CD4-positive, alpha-beta memory T cell (primary cell): ENCODE data around the gene FAM151A. TPM values are rescaled to one million over a fixed set of nuclear protein-coding genes. Genes with fewer than 3 reads are reported as not detected.

Experiments used
- CTCF ChIA-PET: fragments of 350-600 bp; sonication (Branson Sonifier 250); formaldehyde crosslinking; loops from one replicate; lab custom pipeline; 2021; ENCODE audit warnings: inconsistent platforms; ENCODE audit not compliant: partially characterized antibody; lab: Charles Lee
- POLR2A ChIA-PET: fragments of 350-600 bp; sonication (Branson Sonifier 250); formaldehyde crosslinking; loops from one replicate; lab custom pipeline; 2021; ENCODE audit not compliant: partially characterized antibody; lab: Charles Lee
- DNase-seq, 5 donors: peaks; one replicate each; pipeline versions ENCODE4 v3.0.0 to v3.0.0-alpha.2; 2020 to 2022; ENCODE audit warnings: mixed read lengths in 1 of 5
- H3K27ac ChIP-seq: one replicate; pipeline ENCODE4 v1.7.0; 2013; ENCODE audit warnings: low read depth, low read length
- H3K27me3 ChIP-seq: 2 replicates; pipeline ENCODE4 v1.7.0; 2013; ENCODE audit warnings: mild to moderate bottlenecking, low read length, moderate library complexity; ENCODE audit not compliant: insufficient read depth
- H3K36me3 ChIP-seq: 2 replicates; pipeline ENCODE4 v1.7.0; 2013; ENCODE audit warnings: mild to moderate bottlenecking, low read length, moderate library complexity; ENCODE audit not compliant: insufficient read depth
- H3K4me1 ChIP-seq: 2 replicates; pipeline ENCODE4 v1.7.0; 2013; ENCODE audit warnings: mild to moderate bottlenecking, low read length, moderate library complexity; ENCODE audit not compliant: insufficient read depth
- H3K4me3 ChIP-seq, 2 donors: one replicate each; pipeline ENCODE4 v1.7.0; 2013; ENCODE audit warnings: low read length in 2 of 2, mild to moderate bottlenecking in 1 of 2
- H3K9me3 ChIP-seq, 2 donors: one replicate each; pipeline ENCODE4 v1.7.0; 2013; ENCODE audit warnings: low read length in 2 of 2, control low read depth in 1 of 2; ENCODE audit not compliant: control insufficient read depth in 1 of 2
- H3K27ac Mint-ChIP-seq, 7 donors: one replicate each; pipeline ENCODE4 v1.8.0; 2020 to 2021; ENCODE audit warnings: mixed read lengths in 7 of 7, mild to moderate bottlenecking in 6 of 7, inconsistent platforms in 3 of 7, moderate library complexity in 3 of 7
- H3K27me3 Mint-ChIP-seq, 2 donors: one replicate each; pipeline ENCODE4 v1.8.0; 2020 to 2021; ENCODE audit warnings: mixed read lengths in 2 of 2
- H3K36me3 Mint-ChIP-seq, 2 donors: one replicate each; pipeline ENCODE4 v1.8.0; 2020 to 2021; ENCODE audit warnings: mixed read lengths in 2 of 2, inconsistent platforms in 1 of 2, mild to moderate bottlenecking in 1 of 2
- H3K4me1 Mint-ChIP-seq, 4 donors: one replicate each; pipeline ENCODE4 v1.8.0; 2020 to 2021; ENCODE audit warnings: mixed read lengths in 4 of 4, mild to moderate bottlenecking in 1 of 4
- H3K4me3 Mint-ChIP-seq, 8 donors: one replicate each; pipeline ENCODE4 v1.8.0; 2020 to 2021; ENCODE audit warnings: mixed read lengths in 8 of 8, mild to moderate bottlenecking in 7 of 8, moderate library complexity in 6 of 8, inconsistent platforms in 3 of 8
- H3K9me3 Mint-ChIP-seq, 8 donors: one replicate each; pipeline ENCODE4 v1.8.0; 2020 to 2021; ENCODE audit warnings: mixed read lengths in 8 of 8, mild to moderate bottlenecking in 5 of 8, inconsistent platforms in 3 of 8, moderate library complexity in 1 of 8
- intact Hi-C: fragments of 100-400 bp; cut with micrococcal nuclease; formaldehyde crosslinking; loops from one replicate; pipeline ENCODE4 v1.15.1; 2023
- polyA plus RNA-seq, 2 donors: library from polyadenylated mRNA; unstranded; fragments of 300-500 nt; fragmentation: Illumina TruSeq; gene quantifications; one replicate each; pipeline ENCODE4 v1.2.3, GENCODE V29; 2021
- total RNA-seq, 2 experiments: library from RNA; stranded (reverse); gene quantifications; one replicate each; pipeline ENCODE4 v1.2.3, GENCODE V29; 2021

Gene FAM151A
- total and polyA plus RNA-seq, 4 experiments from 2014 or later = not detected

GRCh38 chr1:54565113-54565501 is 58.2 kb downstream of the FAM151A start:
- H3K9me3 Mint-ChIP-seq = no peaks in the 10 kb centered on the region
- H3K36me3 ChIP-seq = no peaks in the 10 kb centered on the region
- intact Hi-C loops = no loop called here
- no peak overlapping the region for H3K4me3 Mint-ChIP-seq
- no peaks in the 10 kb centered on the region for H3K36me3 Mint-ChIP-seq
- POLR2A ChIA-PET = no interaction called here
- DNase-seq = no peak
- no peaks in the 10 kb centered on the region for H3K4me1 ChIP-seq
- H3K4me1 Mint-ChIP-seq = peaks cover 3 to 6% (median 5%) of the 10 kb centered on the region in 4 donors
- H3K27me3 Mint-ChIP-seq = peaks cover 0 to 1% of the 10 kb centered on the region in 2 donors
- H3K27me3 ChIP-seq = no peaks in the 10 kb centered on the region
- H3K27ac Mint-ChIP-seq = no peak overlapping the region
- CTCF ChIA-PET = no interaction called here
- H3K4me3 ChIP-seq = no peak overlapping the region
- no peaks in the 10 kb centered on the region for H3K9me3 ChIP-seq
- H3K27ac ChIP-seq = no peak overlapping the region

DNA sequence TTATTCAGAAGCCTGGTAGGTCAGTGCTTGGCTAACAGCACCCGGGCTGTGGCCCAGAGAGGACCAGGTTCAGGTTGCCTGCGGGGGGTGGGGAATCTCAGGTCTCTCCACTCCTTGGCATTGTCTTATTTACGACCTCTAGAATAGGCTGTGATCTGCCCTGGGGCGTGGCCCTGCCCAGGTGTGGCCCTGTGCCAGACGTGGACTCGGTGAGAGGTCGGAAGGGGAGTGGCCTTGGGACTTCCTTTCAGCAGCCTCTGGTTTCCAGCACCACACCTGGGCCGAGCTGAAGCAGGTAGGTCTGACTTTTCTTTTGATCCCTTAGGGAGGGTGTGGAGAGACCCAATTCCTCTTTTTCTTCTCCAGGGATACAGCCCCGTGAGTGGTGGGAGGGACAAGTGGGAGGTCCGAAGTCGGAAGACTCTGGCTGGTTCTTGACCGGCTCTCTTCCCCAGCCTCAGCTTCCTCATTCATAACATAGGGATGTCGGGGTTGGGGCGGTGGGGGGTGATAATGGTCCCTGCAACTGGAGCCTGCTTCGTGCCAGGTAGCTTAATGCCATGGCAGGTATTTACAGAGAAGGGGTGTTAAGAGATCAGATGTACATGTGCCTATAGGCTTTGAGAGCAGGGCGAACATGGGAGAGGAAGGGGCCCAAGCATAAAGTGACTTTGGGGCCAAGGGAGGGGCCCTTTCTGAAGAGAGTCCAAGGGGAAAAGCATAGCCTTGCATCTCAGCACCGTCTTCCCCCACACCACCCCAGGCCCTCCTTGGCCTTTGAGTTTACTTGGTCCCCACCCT is 58.8 kb downstream of the FAM151A start:
- no peaks in the 10 kb centered on the region for H3K36me3 ChIP-seq
- ChIA-PET CTCF (interaction anchor here (0.6 kb wide), 1 partner anchor 28 kb away, joined by 3 read pairs; no protein-coding TSS in a partner anchor), POLR2A (no interaction called here)
- no peak overlapping the region for H3K4me3 Mint-ChIP-seq
- H3K4me1 Mint-ChIP-seq = peaks cover 3 to 6% (median 5%) of the 10 kb centered on the region in 4 donors
- H3K36me3 Mint-ChIP-seq = no peaks in the 10 kb centered on the region
- H3K27ac Mint-ChIP-seq = no peak overlapping the region
- H3K9me3 ChIP-seq = no peaks in the 10 kb centered on the region
- no peak for DNase-seq
- no peaks in the 10 kb centered on the region for H3K9me3 Mint-ChIP-seq
- H3K27me3 Mint-ChIP-seq = peaks cover 0 to 1% of the 10 kb centered on the region in 2 donors
- no peak overlapping the region for H3K27ac ChIP-seq
- H3K27me3 ChIP-seq = no peaks in the 10 kb centered on the region
- no peak overlapping the region for H3K4me3 ChIP-seq
- intact Hi-C loops = no loop called here
- no peaks in the 10 kb centered on the region for H3K4me1 ChIP-seq

DNA sequence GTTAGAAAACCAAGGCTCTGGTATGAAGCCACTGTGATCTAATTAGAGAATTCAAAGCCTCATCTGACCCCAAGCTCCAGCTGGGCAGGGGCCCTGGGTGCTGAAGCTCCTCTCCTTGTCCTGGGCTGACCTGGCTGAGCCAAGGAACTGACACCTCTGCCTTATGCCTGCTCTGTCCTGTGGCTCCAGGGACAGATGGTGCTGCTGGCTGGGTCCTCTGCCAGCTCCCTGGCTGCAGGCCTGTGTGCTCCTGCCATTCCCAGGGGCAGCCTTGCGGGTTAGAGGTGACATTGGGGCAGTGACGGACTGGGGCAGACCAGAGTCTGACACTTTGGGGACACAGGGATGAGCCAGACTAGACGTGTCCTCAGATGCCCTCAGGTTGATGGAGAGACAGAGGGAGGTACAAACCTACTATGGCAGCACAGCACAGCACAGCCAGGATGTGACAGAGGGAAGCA is 63.5 kb downstream of the FAM151A start:
- CTCF ChIA-PET = no interaction called here
- DNase-seq = no peak
- POLR2A ChIA-PET = no interaction called here
- Mint-ChIP-seq H3K9me3 (peaks cover 0 to 7% (median 1%) of the 10 kb centered on the region in 8 donors), H3K36me3 (peaks cover 0 to 3% of the 10 kb centered on the region in 2 donors), H3K4me1 (peaks cover 3 to 6% (median 5%) of the 10 kb centered on the region in 4 donors), H3K4me3 (no peak overlapping the region), H3K27ac (no peak overlapping the region), H3K27me3 (peaks cover 0 to 1% of the 10 kb centered on the region in 2 donors)
- Histone ChIP-seq H3K36me3 (no peaks in the 10 kb centered on the region), H3K27ac (no peak overlapping the region), H3K4me3 (no peak overlapping the region), H3K4me1 (no peaks in the 10 kb centered on the region), H3K27me3 (no peaks in the 10 kb centered on the region), H3K9me3 (no peaks in the 10 kb centered on the region)
- intact Hi-C loops = no loop called here

Other genes with a start within 250 kb of the FAM151A start
- gene SSBP3, start 217.1 kb downstream of the FAM151A start, total RNA-seq = 10 to 100 TPM; 67.6 to 87.6 TPM
- gene SSBP3, start 217.1 kb downstream of the FAM151A start, polyA plus RNA-seq = 10 to 100 TPM; 10.9 to 22.7 TPM
- under 1 TPM; 0.64 to 1.00 TPM for gene ACOT11, start 75.3 kb downstream of the FAM151A start, total RNA-seq
- not detected for gene ACOT11, start 75.3 kb downstream of the FAM151A start, polyA plus RNA-seq
- gene MROH7, start 18.3 kb upstream of the FAM151A start, total RNA-seq = under 1 TPM; 0.22 to 0.38 TPM
- not detected for gene MROH7, start 18.3 kb upstream of the FAM151A start, polyA plus RNA-seq
- 10 to 100 TPM; 20.0 to 24.5 TPM for gene TTC4, start 92.3 kb upstream of the FAM151A start, total RNA-seq
- gene TTC4, start 92.3 kb upstream of the FAM151A start, polyA plus RNA-seq = 10 to 100 TPM; 21.5 to 24.4 TPM
- 1 to 10 TPM; 5.0 to 6.0 TPM for gene PARS2, start 141.0 kb upstream of the FAM151A start, total RNA-seq
- 1 to 10 TPM in 1 of 2 donors, under 1 TPM in 1; 0.42 to 4.0 TPM for gene PARS2, start 141.0 kb upstream of the FAM151A start, polyA plus RNA-seq
- 10 to 100 TPM; 18.6 to 19.0 TPM for gene TTC22, start 177.8 kb upstream of the FAM151A start, total RNA-seq
- gene TTC22, start 177.8 kb upstream of the FAM151A start, polyA plus RNA-seq = 1 to 10 TPM; 1.4 to 5.5 TPM